A673 (cell line): ENCODE data around the gene RASAL2.

ENCODE experiments used
- CTCF ChIP-seq: fragments of 300-800, 200-600 bp; sonication (generic); conservative IDR thresholded peaks from 2 replicates; pipeline ENCODE4 v1.5.1; 2017; ENCODE audit warnings: low read depth, mild to moderate bottlenecking, antibody characterized with exemption, low read length, moderate library complexity, mixed read lengths
- EZH2 ChIP-seq: fragments of 200-600 bp; sonication (generic); IDR thresholded peaks from 2 replicates; pipeline ENCODE4 v1.6.1; 2017; ENCODE audit warnings: borderline replicate concordance, low read depth, mild to moderate bottlenecking, mixed read lengths, antibody characterized with exemption, low read length; ENCODE audit not compliant: poor library complexity, severe bottlenecking

- TF ChIP-seq EZH2 (no peak), CTCF (no peak)
Measured at GRCh38 chr1:178142806-178143205, 48.9 kb downstream of the RASAL2 start.
